Measurements from ENCODE around the gene TGFBI.

DNA sequence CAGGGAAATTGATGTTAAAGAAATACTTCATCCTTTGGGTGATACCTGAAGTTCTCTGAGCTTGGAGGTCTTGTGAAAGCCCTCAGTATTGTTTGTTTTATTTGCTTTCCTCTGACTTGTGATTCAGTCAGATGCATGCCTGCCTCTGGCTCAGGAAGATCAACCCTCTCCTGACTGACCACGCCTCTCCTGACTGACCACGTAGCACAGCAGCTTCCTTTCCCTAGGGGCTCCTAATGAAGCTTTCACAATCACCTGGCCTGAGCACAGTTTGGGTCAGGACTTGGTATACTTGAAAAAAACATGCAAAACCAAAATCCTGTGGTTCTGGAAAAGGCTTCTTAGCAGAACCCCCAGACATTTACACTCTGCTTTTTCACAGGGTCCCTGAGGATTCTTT is 3.8 kb downstream of the TGFBI start:
- TF ChIP-seq GATA3 (IDR thresholded peaks at IDR 0.05; ENCODE audit: low read depth, low read length) (no peak), GATA2 (IDR thresholded peaks at IDR 0.05; ENCODE audit: low read depth, low read length) (no peak)

All from SH-SY5Y (cell line).